PFSK-1 (cell line): Measurements from ENCODE around the gene GRIK3.

Source experiments
- FOXP2 ChIP-seq: optimal IDR thresholded peaks from 2 replicates; pipeline ENCODE3; 2011; ENCODE audit warnings: borderline replicate concordance, control low read depth, inconsistent platforms; ENCODE audit not compliant: insufficient read depth; ENCODE audit errors: extremely low read length, extremely low read depth
- POLR2AphosphoS5 ChIP-seq: IDR thresholded peaks from 2 replicates; pipeline ENCODE4 v1.6.1; 2012; ENCODE audit warnings: low read depth, mild to moderate bottlenecking, control low read depth, low read length, moderate library complexity
- SIN3A ChIP-seq: IDR thresholded peaks from 2 replicates; pipeline ENCODE4 v1.6.1; 2012; ENCODE audit warnings: mild to moderate bottlenecking, low read length, moderate library complexity, borderline replicate concordance; ENCODE audit not compliant: insufficient read depth
- TAF1 ChIP-seq: IDR thresholded peaks from 2 replicates; pipeline ENCODE4 v1.6.1; 2012; ENCODE audit warnings: low read length, control low read depth, borderline replicate concordance; ENCODE audit not compliant: insufficient read depth
- TF ChIP-seq, protein P1 (sequence below), 2 experiments: IDR thresholded peaks; 2 replicates each; pipeline versions ENCODE4 v1.6.1 to v1.8.0; 2011 to 2012; ENCODE audit warnings: low read depth in 2 of 2, low read length in 2 of 2, control low read depth in 1 of 2, inconsistent platforms in 1 of 2, mild to moderate bottlenecking in 1 of 2, moderate library complexity in 1 of 2; ENCODE audit not compliant: insufficient read depth in 1 of 2

GRIK3 gene

DNA sequence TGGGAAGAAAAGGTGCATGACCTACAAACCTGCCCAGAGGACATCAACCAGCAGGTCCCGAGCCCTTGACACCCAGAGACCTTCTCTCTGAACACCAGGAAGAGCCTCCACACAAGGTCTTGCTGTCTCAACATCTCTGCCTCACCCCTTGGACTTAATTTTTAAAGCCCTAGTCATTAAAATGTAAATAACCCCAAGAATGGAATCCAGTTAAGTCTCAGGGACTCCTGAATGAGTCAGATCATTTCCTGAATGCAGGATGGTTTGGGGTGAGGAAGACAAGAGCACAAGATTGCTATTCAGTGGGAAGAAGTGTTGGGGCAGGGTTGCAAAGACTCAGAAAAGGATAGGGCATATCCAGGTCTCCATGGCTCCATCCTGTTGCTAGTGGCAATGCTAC lies 17.8 kb upstream of the GRIK3 start:
- TF ChIP-seq SIN3A (no peak), POLR2AphosphoS5 (no peak)
- TF ChIP-seq, protein P1, sequence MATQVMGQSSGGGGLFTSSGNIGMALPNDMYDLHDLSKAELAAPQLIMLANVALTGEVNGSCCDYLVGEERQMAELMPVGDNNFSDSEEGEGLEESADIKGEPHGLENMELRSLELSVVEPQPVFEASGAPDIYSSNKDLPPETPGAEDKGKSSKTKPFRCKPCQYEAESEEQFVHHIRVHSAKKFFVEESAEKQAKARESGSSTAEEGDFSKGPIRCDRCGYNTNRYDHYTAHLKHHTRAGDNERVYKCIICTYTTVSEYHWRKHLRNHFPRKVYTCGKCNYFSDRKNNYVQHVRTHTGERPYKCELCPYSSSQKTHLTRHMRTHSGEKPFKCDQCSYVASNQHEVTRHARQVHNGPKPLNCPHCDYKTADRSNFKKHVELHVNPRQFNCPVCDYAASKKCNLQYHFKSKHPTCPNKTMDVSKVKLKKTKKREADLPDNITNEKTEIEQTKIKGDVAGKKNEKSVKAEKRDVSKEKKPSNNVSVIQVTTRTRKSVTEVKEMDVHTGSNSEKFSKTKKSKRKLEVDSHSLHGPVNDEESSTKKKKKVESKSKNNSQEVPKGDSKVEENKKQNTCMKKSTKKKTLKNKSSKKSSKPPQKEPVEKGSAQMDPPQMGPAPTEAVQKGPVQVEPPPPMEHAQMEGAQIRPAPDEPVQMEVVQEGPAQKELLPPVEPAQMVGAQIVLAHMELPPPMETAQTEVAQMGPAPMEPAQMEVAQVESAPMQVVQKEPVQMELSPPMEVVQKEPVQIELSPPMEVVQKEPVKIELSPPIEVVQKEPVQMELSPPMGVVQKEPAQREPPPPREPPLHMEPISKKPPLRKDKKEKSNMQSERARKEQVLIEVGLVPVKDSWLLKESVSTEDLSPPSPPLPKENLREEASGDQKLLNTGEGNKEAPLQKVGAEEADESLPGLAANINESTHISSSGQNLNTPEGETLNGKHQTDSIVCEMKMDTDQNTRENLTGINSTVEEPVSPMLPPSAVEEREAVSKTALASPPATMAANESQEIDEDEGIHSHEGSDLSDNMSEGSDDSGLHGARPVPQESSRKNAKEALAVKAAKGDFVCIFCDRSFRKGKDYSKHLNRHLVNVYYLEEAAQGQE (IDR thresholded peaks at IDR 0.05; ENCODE audit: insufficient read depth in 1 of 2, low read depth in 2 of 2, low read length in 2 of 2): no peak

DNA sequence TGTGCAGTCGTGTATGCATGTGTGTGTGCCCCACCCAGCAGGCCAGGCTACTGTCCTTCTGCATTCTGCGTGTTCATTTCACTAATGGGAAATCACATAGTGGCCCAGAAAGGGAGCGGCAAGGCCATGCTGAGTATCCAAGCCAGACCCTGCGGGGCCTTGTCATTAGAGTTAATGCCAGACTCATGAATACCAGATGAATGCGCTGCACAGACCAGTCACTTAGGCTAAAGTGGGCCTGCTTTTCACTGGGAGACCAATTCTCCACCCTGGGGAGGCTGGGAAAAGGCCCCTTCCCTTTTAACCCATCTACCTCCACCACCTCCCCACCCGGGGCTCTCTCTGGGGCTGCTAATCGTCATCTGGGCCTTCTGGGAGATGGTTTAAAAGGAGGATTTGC lies 17.0 kb upstream of the GRIK3 start:
- TF ChIP-seq, protein P1 (IDR thresholded peaks at IDR 0.05; ENCODE audit: insufficient read depth in 1 of 2, low read depth in 2 of 2, low read length in 2 of 2): no peak
- no peak for TF ChIP-seq FOXP2

DNA sequence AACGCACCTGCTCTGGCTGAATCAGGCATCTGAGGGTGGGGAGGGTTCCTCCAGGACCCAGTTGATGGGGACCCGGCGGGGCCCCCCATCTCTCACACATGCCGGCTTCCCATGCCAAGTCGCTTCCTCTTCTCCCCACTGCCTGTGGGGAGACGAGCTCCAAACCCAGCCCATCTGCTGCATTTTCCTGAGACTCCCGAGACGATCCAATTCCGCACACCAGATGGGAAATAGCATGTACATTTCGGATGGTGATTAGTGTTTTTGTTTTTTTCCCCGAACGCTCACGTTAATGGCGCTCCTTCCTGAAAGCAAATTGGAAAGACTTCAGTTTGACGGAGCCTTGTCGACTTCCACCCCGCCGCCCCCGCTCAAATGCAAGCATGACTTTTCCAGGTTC lies 13.2 kb upstream of the GRIK3 start:
- TF ChIP-seq TAF1 (no peak), POLR2AphosphoS5 (no peak), FOXP2 (no peak), SIN3A (no peak)
- TF ChIP-seq, protein P1 (IDR thresholded peaks at IDR 0.05; ENCODE audit: insufficient read depth in 1 of 2, low read depth in 2 of 2, low read length in 2 of 2): no peak

DNA sequence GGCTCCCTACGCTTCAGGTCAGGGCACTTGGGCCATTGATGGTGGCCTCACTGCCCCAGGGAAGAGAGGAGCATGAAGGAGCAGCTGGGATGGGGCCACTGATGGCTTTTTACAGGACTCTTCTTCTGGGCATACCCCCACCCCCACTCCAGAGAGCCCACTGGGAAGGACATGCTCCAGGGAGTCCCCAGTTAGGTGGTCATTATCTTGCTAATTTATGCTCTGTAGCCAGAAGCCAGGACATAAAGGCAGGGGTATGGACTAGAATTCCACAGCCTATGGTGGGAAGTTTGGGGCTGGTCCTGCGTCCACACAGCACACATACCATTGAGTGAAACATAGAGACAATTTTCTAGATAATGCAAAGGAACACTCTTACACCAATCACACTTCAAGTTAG lies 8.8 kb upstream of the GRIK3 start:
- TF ChIP-seq POLR2AphosphoS5 (no peak), TAF1 (no peak), FOXP2 (no peak), SIN3A (no peak)
- TF ChIP-seq, protein P1 (IDR thresholded peaks at IDR 0.05; ENCODE audit: insufficient read depth in 1 of 2, low read depth in 2 of 2, low read length in 2 of 2): no peak

DNA sequence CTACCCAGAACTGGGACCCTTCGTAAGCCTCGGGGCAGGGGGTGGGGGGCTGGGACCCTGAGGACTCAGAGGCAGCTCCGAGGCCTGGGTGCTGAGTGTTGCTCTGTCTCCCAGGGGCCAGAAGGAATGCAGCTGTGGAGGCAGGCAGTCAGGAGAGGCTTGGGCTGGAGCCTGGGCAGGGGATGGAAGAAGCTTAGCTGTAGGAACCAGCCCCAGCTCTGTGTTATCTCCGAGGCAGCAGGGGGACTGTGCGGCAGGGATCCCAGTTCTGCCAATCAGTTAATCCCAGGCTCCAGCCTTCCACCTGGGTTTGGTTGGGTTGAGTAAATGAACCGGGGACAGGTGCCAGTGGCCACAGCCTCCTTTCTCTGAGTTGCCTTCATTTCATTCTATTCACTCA lies 8.2 kb upstream of the GRIK3 start:
- TF ChIP-seq POLR2AphosphoS5: no peak
- TF ChIP-seq, protein P1 (IDR thresholded peaks at IDR 0.05; ENCODE audit: insufficient read depth in 1 of 2, low read depth in 2 of 2, low read length in 2 of 2): no peak
- no peak for TF ChIP-seq SIN3A
- TF ChIP-seq TAF1: no peak
- no peak for TF ChIP-seq FOXP2
